PFSK-1 (cell line): ENCODE results near the gene ARL10.
A peak's percentile ranks its signal among the peaks of the same experiment; 100 is the strongest.

ENCODE experiments used
- FOXP2 ChIP-seq: optimal IDR thresholded peaks from 2 replicates; pipeline ENCODE3; 2011; ENCODE audit warnings: borderline replicate concordance, control low read depth, inconsistent platforms; ENCODE audit not compliant: insufficient read depth; ENCODE audit errors: extremely low read length, extremely low read depth
- POLR2AphosphoS5 ChIP-seq: IDR thresholded peaks from 2 replicates; pipeline ENCODE4 v1.6.1; 2012; ENCODE audit warnings: low read depth, mild to moderate bottlenecking, control low read depth, low read length, moderate library complexity
- SIN3A ChIP-seq: IDR thresholded peaks from 2 replicates; pipeline ENCODE4 v1.6.1; 2012; ENCODE audit warnings: mild to moderate bottlenecking, low read length, moderate library complexity, borderline replicate concordance; ENCODE audit not compliant: insufficient read depth
- TAF1 ChIP-seq: IDR thresholded peaks from 2 replicates; pipeline ENCODE4 v1.6.1; 2012; ENCODE audit warnings: low read length, control low read depth, borderline replicate concordance; ENCODE audit not compliant: insufficient read depth
- TF ChIP-seq, protein P1 (sequence below), 2 experiments: IDR thresholded peaks; 2 replicates each; pipeline versions ENCODE4 v1.6.1 to v1.8.0; 2011 to 2012; ENCODE audit warnings: low read depth in 2 of 2, low read length in 2 of 2, control low read depth in 1 of 2, inconsistent platforms in 1 of 2, mild to moderate bottlenecking in 1 of 2, moderate library complexity in 1 of 2; ENCODE audit not compliant: insufficient read depth in 1 of 2

Gene ARL10

GRCh38 chr5:176415240-176415951 lies 50.1 kb downstream of the ARL10 start:
- TF ChIP-seq FOXP2 (no peak), SIN3A (no peak)
- TF ChIP-seq, protein P1, sequence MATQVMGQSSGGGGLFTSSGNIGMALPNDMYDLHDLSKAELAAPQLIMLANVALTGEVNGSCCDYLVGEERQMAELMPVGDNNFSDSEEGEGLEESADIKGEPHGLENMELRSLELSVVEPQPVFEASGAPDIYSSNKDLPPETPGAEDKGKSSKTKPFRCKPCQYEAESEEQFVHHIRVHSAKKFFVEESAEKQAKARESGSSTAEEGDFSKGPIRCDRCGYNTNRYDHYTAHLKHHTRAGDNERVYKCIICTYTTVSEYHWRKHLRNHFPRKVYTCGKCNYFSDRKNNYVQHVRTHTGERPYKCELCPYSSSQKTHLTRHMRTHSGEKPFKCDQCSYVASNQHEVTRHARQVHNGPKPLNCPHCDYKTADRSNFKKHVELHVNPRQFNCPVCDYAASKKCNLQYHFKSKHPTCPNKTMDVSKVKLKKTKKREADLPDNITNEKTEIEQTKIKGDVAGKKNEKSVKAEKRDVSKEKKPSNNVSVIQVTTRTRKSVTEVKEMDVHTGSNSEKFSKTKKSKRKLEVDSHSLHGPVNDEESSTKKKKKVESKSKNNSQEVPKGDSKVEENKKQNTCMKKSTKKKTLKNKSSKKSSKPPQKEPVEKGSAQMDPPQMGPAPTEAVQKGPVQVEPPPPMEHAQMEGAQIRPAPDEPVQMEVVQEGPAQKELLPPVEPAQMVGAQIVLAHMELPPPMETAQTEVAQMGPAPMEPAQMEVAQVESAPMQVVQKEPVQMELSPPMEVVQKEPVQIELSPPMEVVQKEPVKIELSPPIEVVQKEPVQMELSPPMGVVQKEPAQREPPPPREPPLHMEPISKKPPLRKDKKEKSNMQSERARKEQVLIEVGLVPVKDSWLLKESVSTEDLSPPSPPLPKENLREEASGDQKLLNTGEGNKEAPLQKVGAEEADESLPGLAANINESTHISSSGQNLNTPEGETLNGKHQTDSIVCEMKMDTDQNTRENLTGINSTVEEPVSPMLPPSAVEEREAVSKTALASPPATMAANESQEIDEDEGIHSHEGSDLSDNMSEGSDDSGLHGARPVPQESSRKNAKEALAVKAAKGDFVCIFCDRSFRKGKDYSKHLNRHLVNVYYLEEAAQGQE (IDR thresholded peaks at IDR 0.05; ENCODE audit: insufficient read depth in 1 of 2, low read depth in 2 of 2, low read length in 2 of 2), result no peak

DNA sequence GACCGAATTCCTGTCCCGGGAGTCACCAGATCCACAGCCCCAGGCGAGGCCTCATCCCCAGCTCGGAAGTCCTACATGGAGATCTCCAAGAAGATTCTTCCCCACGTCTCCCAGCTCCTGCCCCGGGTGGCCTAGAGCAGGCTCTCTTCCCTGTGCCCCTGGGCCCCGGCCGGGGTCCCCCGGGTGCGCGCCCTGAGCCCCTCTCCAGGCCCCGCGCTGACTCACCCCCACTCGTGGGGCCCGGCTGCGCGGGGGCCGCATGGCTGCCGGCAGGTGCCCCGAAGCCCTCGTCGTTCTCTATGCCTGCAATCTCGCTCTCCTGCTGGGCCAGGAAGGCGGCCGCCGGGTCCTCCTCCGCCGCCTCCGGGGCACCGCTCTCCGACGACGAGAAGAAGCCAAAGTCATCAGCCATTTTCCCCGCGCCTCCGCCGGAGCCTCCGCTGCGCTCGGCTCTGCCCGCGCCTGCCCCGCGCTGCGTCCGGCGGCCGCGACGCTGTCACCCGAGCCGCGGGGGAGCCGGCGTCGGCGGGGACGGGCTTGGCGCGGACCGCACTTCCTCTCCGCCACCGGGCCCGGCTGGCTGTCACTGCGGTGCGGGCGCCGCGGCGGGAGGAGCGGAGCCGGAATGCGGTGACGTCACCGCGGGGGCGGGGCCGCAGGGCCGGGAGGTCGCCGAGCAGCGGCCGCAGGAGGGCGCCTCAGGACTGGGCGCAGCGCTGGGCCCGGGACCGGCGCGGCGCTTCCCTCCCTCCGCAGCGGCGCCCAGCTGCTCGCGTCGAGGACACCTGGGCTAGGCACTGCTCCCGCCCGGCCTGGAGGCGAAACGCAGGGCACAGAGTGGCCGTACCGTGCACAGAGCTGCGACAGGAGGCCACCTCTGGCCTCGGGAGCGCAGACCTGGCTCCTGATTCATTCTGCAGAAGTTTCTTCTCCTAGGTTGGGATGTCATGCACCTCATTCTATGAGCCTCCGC lies 51.0 kb downstream of the ARL10 start, which contains the start of gene CLTB:
Gene CLTB, minus strand, starts transcription at position 588 of the 973 bp plus-strand sequence. Its CDS starts 176 bp downstream, at position 412.
- TF ChIP-seq POLR2AphosphoS5 (no peak), SIN3A (no peak), TAF1 (0 out of 2 replicates have a peak, but pooled peaks have one; percentile 39), FOXP2 (peak; percentile 91)
- TF ChIP-seq, protein P1 (IDR thresholded peaks at IDR 0.05; ENCODE audit: insufficient read depth in 1 of 2, low read depth in 2 of 2, low read length in 2 of 2), result no peak

GRCh38 chr5:176416965-176417364 lies 51.7 kb downstream of the ARL10 start:
- TF ChIP-seq FOXP2 (no peak), TAF1 (no peak), POLR2AphosphoS5 (no peak), SIN3A (no peak)
- TF ChIP-seq, protein P1 (IDR thresholded peaks at IDR 0.05; ENCODE audit: insufficient read depth in 1 of 2, low read depth in 2 of 2, low read length in 2 of 2), result no peak

GRCh38 chr5:176418251-176418650 lies 53.0 kb downstream of the ARL10 start:
- TF ChIP-seq TAF1, result no peak
- no peak for TF ChIP-seq POLR2AphosphoS5
- TF ChIP-seq SIN3A, result no peak
- no peak for TF ChIP-seq FOXP2
- TF ChIP-seq, protein P1 (IDR thresholded peaks at IDR 0.05; ENCODE audit: insufficient read depth in 1 of 2, low read depth in 2 of 2, low read length in 2 of 2), result no peak
